ENCODE measurements around the gene VWA8. TPM values are rescaled to one million over a fixed set of nuclear protein-coding genes. Genes with fewer than 3 reads are reported as not detected.

VWA8 gene
- total RNA-seq, 1 donor from 2014 or later = 19.6 TPM

- peak overlapping the region; percentile 12 for H3K27ac Mint-ChIP-seq
- H3K36me3 Mint-ChIP-seq = peaks cover 9% of the 10 kb centered on the region
- no peaks in the 10 kb centered on the region for H3K9me3 Mint-ChIP-seq
- no peak for DNase-seq (ENCODE audit: extremely low spot score, unreplicated experiment)
- peaks cover 33% of the 10 kb centered on the region for H3K4me1 Mint-ChIP-seq (ENCODE audit: unreplicated experiment)
- no peaks in the 10 kb centered on the region for H3K27me3 Mint-ChIP-seq
- TF ChIP-seq CTCF (conservative IDR thresholded peaks at IDR 0.05) = no peak
- H3K4me3 Mint-ChIP-seq = no peak overlapping the region
These were observed 264.5 kb downstream of the VWA8 start for GRCh38 chr13:41696163-41697003.

DNA sequence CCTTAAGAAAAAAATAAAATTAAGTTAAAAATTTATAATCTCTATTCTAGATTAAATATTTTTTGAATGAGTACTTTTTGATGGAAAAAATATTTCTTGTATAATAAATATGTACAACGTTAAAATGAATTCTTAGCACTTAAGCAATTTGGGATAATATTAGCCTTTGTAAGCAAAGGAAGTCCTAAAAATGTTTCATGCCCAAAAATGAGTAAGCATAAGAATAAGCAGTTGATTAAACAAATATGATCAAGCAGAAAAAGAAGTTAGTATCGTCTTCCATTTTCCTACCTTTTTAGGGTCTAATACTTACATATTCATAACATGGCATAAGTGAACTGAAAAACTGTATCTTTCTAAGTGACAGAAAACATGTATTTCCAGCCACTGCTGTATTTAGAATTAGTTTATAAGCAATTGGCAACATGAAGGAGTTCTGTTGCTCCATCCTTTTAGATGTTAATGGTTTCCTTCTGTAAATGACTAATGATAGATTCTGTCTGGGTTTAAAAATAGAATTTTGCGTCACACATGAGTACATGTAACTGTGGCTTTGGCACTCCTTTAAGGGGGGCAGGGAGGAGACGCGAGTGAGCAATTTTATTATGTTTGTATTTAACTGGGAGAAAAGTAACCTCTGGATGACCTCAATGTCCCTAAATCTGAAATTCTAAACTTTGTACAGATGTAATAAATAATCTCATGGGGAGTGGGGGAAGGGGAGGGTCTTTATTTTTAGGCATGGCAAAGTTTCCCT lies 266.2 kb downstream of the VWA8 start:
- TF ChIP-seq CTCF (conservative IDR thresholded peaks at IDR 0.05) = no peak
- Mint-ChIP-seq H3K9me3 (no peaks in the 10 kb centered on the region), H3K4me1 (ENCODE audit: unreplicated experiment) (peaks cover 27% of the 10 kb centered on the region), H3K27me3 (no peaks in the 10 kb centered on the region), H3K27ac (peak overlapping the region; percentile 1), H3K36me3 (peaks cover 12% of the 10 kb centered on the region), H3K4me3 (peak overlapping the region; percentile 16)
- no peak for DNase-seq (ENCODE audit: extremely low spot score, unreplicated experiment)

GRCh38 chr13:41693434-41693833 lies 267.5 kb downstream of the VWA8 start:
- peaks cover 13% of the 10 kb centered on the region for H3K36me3 Mint-ChIP-seq
- H3K4me1 Mint-ChIP-seq (ENCODE audit: unreplicated experiment) = peaks cover 27% of the 10 kb centered on the region
- H3K9me3 Mint-ChIP-seq = no peaks in the 10 kb centered on the region
- H3K27ac Mint-ChIP-seq = no peak overlapping the region
- no peak for TF ChIP-seq CTCF (conservative IDR thresholded peaks at IDR 0.05)
- H3K4me3 Mint-ChIP-seq = no peak overlapping the region
- no peak for DNase-seq (ENCODE audit: extremely low spot score, unreplicated experiment)
- H3K27me3 Mint-ChIP-seq = no peaks in the 10 kb centered on the region

DNA sequence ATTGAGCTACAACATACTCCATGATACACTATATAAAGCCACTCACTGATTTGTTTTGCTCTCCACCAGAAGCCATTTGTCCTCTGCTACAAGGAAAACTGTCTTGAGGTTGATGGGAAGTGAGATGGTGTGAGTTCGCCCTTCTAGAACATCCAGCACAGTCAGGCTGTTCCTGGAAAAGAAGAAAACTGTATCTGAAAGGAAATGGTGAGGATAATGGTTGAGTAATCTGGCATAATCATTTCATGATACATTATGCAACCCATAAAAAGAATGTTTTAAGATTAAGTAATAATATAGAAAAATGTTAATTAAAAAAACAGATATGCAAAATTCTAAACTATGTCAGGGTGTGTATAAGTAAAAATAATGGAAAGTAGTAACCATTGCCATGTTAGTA lies 269.6 kb downstream of the VWA8 start:
- H3K4me3 Mint-ChIP-seq = no peak overlapping the region
- H3K27me3 Mint-ChIP-seq = no peaks in the 10 kb centered on the region
- no peak for TF ChIP-seq CTCF (conservative IDR thresholded peaks at IDR 0.05)
- no peak for DNase-seq (ENCODE audit: extremely low spot score, unreplicated experiment)
- peaks cover 17% of the 10 kb centered on the region for H3K4me1 Mint-ChIP-seq (ENCODE audit: unreplicated experiment)
- no peaks in the 10 kb centered on the region for H3K9me3 Mint-ChIP-seq
- H3K27ac Mint-ChIP-seq = no peak overlapping the region
- peaks cover 12% of the 10 kb centered on the region for H3K36me3 Mint-ChIP-seq

DNA sequence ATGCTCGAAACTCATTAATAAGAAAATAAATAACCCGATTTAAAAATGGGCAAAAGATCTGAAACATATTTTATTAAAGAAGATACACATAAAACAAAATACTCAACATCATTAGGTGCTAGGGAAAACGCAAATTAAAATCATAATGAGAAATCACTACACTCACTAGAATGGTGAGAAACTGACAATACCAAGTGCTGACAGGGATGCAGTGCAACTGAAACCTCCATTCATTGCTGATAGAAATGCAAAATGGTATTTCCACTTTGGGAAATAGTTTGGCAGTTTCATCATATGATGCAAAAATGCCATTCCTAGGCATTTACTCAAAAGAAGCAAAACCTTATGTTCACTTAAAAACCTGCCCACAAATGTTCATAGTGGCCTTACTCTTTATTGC lies 278.1 kb downstream of the VWA8 start:
- Mint-ChIP-seq H3K4me1 (ENCODE audit: unreplicated experiment) (no peaks in the 10 kb centered on the region), H3K27me3 (no peaks in the 10 kb centered on the region), H3K27ac (no peak overlapping the region), H3K9me3 (no peaks in the 10 kb centered on the region), H3K36me3 (peaks cover 27% of the 10 kb centered on the region), H3K4me3 (no peak overlapping the region)
- DNase-seq (ENCODE audit: extremely low spot score, unreplicated experiment) = no peak
- TF ChIP-seq CTCF (conservative IDR thresholded peaks at IDR 0.05) = no peak

Data from type B pancreatic cell (in vitro differentiated cells).